22Rv1 (cell line): ENCODE data around the gene SON.

Experiments used
- H3K27ac ChIP-seq: fragments of 450-650 bp; 2 replicates; pipeline ENCODE4 v1.5.1; 2017
- ZFX ChIP-seq: fragments of 450-650 bp; IDR thresholded peaks from 2 replicates; pipeline ENCODE4 v1.6.1; 2017; ENCODE audit warnings: antibody characterized with exemption, borderline replicate concordance
- TF ChIP-seq, protein P1 (sequence below): fragments of 450-650 bp; IDR thresholded peaks from 2 replicates; pipeline ENCODE4 v1.5.1; 2017; ENCODE audit warnings: mild to moderate bottlenecking

Gene SON

DNA sequence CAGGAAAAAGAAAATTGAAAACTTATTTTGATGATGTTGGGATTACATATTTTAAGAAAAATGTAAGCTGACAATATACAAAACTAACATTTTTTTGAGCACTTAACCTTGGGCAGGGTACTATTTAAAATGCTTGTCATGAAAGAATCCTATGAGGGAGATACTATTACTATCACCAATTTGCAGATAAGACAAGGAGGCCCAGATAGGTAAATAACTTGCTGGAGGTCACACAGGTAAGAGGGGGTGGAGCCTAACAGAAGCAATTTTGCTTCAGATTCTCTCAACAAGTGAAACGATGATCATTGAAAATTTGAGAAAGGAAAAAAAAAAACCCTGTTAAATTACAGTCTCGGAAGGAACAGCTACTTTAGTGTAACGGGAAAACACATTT, 2.1 kb upstream of the SON start:
- peak overlapping the region; percentile 99 for H3K27ac ChIP-seq
- TF ChIP-seq, protein P1, sequence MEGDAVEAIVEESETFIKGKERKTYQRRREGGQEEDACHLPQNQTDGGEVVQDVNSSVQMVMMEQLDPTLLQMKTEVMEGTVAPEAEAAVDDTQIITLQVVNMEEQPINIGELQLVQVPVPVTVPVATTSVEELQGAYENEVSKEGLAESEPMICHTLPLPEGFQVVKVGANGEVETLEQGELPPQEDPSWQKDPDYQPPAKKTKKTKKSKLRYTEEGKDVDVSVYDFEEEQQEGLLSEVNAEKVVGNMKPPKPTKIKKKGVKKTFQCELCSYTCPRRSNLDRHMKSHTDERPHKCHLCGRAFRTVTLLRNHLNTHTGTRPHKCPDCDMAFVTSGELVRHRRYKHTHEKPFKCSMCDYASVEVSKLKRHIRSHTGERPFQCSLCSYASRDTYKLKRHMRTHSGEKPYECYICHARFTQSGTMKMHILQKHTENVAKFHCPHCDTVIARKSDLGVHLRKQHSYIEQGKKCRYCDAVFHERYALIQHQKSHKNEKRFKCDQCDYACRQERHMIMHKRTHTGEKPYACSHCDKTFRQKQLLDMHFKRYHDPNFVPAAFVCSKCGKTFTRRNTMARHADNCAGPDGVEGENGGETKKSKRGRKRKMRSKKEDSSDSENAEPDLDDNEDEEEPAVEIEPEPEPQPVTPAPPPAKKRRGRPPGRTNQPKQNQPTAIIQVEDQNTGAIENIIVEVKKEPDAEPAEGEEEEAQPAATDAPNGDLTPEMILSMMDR = no peak
- TF ChIP-seq ZFX = no peak

DNA sequence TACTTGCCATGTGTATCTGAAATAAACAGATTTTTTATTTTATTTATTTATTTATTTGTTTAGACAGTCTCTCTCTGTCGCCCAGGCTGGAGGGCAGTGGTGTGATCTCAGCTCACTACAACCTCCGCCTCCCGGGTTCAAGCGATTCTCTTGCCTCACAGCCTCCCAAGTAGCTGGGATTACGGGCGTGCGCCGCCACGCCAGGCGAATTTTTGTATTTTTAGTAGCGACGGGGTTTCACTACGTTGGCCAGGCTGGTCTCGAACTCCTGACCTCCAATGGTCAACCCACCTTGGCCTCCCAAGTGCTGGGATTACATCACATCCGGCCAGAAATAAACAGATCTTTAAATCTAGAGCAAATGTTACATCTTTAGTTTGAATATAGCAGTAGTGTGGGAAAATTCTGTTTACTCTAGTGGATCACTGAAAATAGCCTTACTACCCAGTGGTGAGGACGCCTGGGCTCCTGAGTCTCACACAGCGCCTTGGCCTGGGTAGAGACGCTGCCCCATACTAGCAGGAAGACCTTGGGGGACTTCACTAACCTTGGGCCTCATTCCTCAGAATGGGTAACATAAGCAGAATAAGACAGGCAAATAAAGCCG, 1.6 kb upstream of the SON start:
- TF ChIP-seq, protein P1 = no peak
- TF ChIP-seq ZFX = no peak

DNA sequence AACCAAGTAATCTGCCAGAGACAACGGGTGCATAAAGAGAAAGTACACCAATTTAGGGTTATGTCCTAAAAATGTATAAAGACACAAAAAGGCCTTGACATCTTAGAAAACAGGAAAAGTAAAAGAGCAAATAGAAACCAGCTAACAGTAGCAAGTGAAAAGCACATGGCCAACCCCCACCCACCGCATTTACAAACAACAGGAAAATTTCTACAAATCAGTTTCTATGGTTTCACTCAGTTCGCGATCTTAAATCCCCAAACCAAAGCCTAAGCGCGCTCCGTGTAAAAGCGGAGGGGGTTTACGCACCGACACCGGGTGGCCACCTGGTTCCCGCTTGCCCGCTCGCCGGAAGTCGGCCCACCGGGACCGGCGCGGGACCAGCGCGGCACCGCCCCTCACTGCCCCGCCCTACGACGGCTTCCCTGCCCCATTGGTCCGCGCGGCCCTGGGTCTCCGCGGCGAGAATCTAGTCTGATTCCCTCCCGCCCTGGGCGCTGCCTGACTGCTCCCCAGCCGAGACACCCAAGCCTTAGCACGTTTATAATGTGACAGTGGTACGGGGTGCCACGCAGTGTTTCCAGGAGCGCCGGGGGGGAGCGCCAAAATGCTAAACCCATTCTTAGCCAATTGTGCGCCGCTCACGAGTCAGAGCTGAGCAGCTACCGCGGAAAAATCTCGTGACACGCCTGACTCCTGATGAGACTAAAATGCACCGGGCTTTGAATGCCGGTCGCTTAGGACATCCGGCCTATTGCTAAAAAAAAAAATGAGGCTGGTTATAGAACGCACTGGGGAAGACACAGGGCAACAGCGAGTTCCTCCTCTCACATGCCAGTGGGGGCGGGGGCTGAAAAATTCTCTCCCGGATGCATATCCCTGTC, 840 bp upstream of the SON start, which contains the start of gene GART:
GART (minus strand) TSS at position 362 of the 884 bp plus-strand sequence. CDS start 2,802 bp downstream, outside the sequence.
- peak within 1 kb of the TSS; percentile 99 for H3K27ac ChIP-seq

More for the DNA sequence above, 1.6 kb upstream of the SON start:
- H3K27ac ChIP-seq = peak overlapping the region; percentile 99

GRCh38 chr21:33543505-33544129, 779 bp downstream of the SON start:
- peak overlapping the region; percentile 99 for H3K27ac ChIP-seq
- 0 out of 2 replicates have a peak, but pooled peaks have one; percentile 13 for TF ChIP-seq ZFX
- TF ChIP-seq, protein P1 = no peak

More for the DNA sequence above, 840 bp upstream of the SON start, which contains the start of gene GART:
- no peak for TF ChIP-seq ZFX
- TF ChIP-seq, protein P1 = no peak

GRCh38 chr21:33544451-33545195, 1.8 kb downstream of the SON start:
- peak overlapping the region; percentile 99 for H3K27ac ChIP-seq
- TF ChIP-seq ZFX = no peak
- TF ChIP-seq, protein P1 = no peak

- TF ChIP-seq, protein P1 = no peak
- TF ChIP-seq ZFX = no peak
- H3K27ac ChIP-seq = no peak overlapping the region
Observed at GRCh38 chr21:33546086-33546485, 3.2 kb downstream of the SON start.
